ENCODE data around the gene SLC9A2. TPM values are rescaled to one million over a fixed set of nuclear protein-coding genes. Genes with fewer than 3 reads are reported as not detected.

Gene SLC9A2
- total RNA-seq, result not detected

GRCh38 chr2:102619414-102620319 is at the start of gene SLC9A2:
Gene SLC9A2, plus strand, starts transcription at chr2:102619553. Its CDS starts 296 bp downstream, at chr2:102619849.
- CTCF ChIA-PET, result no interaction called here
- peaks cover 11% of the 10 kb centered on the region for H3K4me1 Mint-ChIP-seq
- H3K36me3 Mint-ChIP-seq, result no peaks in the 10 kb centered on the region
- peaks cover 74% of the 10 kb centered on the region for H3K27me3 Mint-ChIP-seq
- DNase-seq (no peak), ATAC-seq (peak; percentile 44)
- H3K9me3 Mint-ChIP-seq (ENCODE audit: low read depth), result no peaks in the 10 kb centered on the region
- H3K27ac Mint-ChIP-seq, result no peak within 1 kb of the TSS
- H3K4me3 Mint-ChIP-seq, result peak within 1 kb of the TSS; percentile 48

GRCh38 chr2:102575888-102576287 is 43.5 kb upstream of the SLC9A2 start:
- H3K9me3 Mint-ChIP-seq (ENCODE audit: low read depth), result peaks cover 3% of the 10 kb centered on the region
- CTCF ChIA-PET, result no interaction called here
- DNase-seq (no peak), ATAC-seq (no peak)
- H3K36me3 Mint-ChIP-seq, result no peaks in the 10 kb centered on the region
- H3K4me1 Mint-ChIP-seq, result no peaks in the 10 kb centered on the region
- peaks cover 12% of the 10 kb centered on the region for H3K27me3 Mint-ChIP-seq
- no peak overlapping the region for H3K27ac Mint-ChIP-seq
- H3K4me3 Mint-ChIP-seq, result no peak overlapping the region

- no peak for ATAC-seq
- Mint-ChIP-seq H3K36me3 (no peaks in the 10 kb centered on the region), H3K4me1 (peaks cover 4% of the 10 kb centered on the region), H3K27me3 (peaks cover 15% of the 10 kb centered on the region), H3K9me3 (ENCODE audit: low read depth) (peaks cover under 1% of the 10 kb centered on the region), H3K27ac (no peak overlapping the region), H3K4me3 (no peak overlapping the region)
- CTCF ChIA-PET, result no interaction called here
- no peak for DNase-seq
Measured at GRCh38 chr2:102578376-102578775, 41.0 kb upstream of the SLC9A2 start.

GRCh38 chr2:102581911-102582310 is 37.4 kb upstream of the SLC9A2 start:
- H3K27ac Mint-ChIP-seq, result no peak overlapping the region
- DNase-seq (no peak), ATAC-seq (no peak)
- H3K4me3 Mint-ChIP-seq, result no peak overlapping the region
- CTCF ChIA-PET, result no interaction called here
- H3K36me3 Mint-ChIP-seq, result no peaks in the 10 kb centered on the region
- peaks cover 11% of the 10 kb centered on the region for H3K27me3 Mint-ChIP-seq
- peaks cover 4% of the 10 kb centered on the region for H3K4me1 Mint-ChIP-seq
- no peaks in the 10 kb centered on the region for H3K9me3 Mint-ChIP-seq (ENCODE audit: low read depth)

- no peak for ATAC-seq
- no peak for DNase-seq
- Mint-ChIP-seq H3K4me1 (peaks cover 4% of the 10 kb centered on the region), H3K27me3 (peaks cover 11% of the 10 kb centered on the region), H3K4me3 (no peak overlapping the region), H3K36me3 (no peaks in the 10 kb centered on the region), H3K27ac (no peak overlapping the region), H3K9me3 (ENCODE audit: low read depth) (no peaks in the 10 kb centered on the region)
- CTCF ChIA-PET, result no interaction called here
Measured at GRCh38 chr2:102582845-102583244, 36.5 kb upstream of the SLC9A2 start.

GRCh38 chr2:102585847-102586404 is 33.4 kb upstream of the SLC9A2 start:
- DNase-seq, result no peak
- H3K27ac Mint-ChIP-seq, result no peak overlapping the region
- no peak overlapping the region for H3K4me3 Mint-ChIP-seq
- H3K27me3 Mint-ChIP-seq, result peaks cover 10% of the 10 kb centered on the region
- H3K36me3 Mint-ChIP-seq, result no peaks in the 10 kb centered on the region
- no peaks in the 10 kb centered on the region for H3K9me3 Mint-ChIP-seq (ENCODE audit: low read depth)
- H3K4me1 Mint-ChIP-seq, result peaks cover 4% of the 10 kb centered on the region
- CTCF ChIA-PET, result no interaction called here
- no peak for ATAC-seq

- Mint-ChIP-seq H3K27me3 (peaks cover 14% of the 10 kb centered on the region), H3K27ac (no peak overlapping the region), H3K4me3 (no peak overlapping the region), H3K4me1 (no peaks in the 10 kb centered on the region), H3K9me3 (ENCODE audit: low read depth) (no peaks in the 10 kb centered on the region), H3K36me3 (no peaks in the 10 kb centered on the region)
- DNase-seq (no peak), ATAC-seq (no peak)
- CTCF ChIA-PET, result interaction anchor here (1.5 kb wide), 1 partner anchor 115 kb away, joined by 4 read pairs; the partner anchor contains the start of gene SLC9A4
Measured at GRCh38 chr2:102588213-102588939, 31.0 kb upstream of the SLC9A2 start.

- CTCF ChIA-PET, result no interaction called here
- ATAC-seq, result no peak
- DNase-seq, result no peak
- Mint-ChIP-seq H3K4me3 (no peak overlapping the region), H3K4me1 (no peaks in the 10 kb centered on the region), H3K27me3 (peaks cover 13% of the 10 kb centered on the region), H3K27ac (no peak overlapping the region), H3K36me3 (no peaks in the 10 kb centered on the region), H3K9me3 (ENCODE audit: low read depth) (no peaks in the 10 kb centered on the region)
Measured at GRCh38 chr2:102589444-102589843, 29.9 kb upstream of the SLC9A2 start.

GRCh38 chr2:102591491-102592045 is 27.8 kb upstream of the SLC9A2 start:
- Mint-ChIP-seq H3K36me3 (no peaks in the 10 kb centered on the region), H3K9me3 (ENCODE audit: low read depth) (no peaks in the 10 kb centered on the region), H3K4me1 (no peaks in the 10 kb centered on the region), H3K27ac (no peak overlapping the region), H3K27me3 (peaks cover 21% of the 10 kb centered on the region), H3K4me3 (no peak overlapping the region)
- ATAC-seq (no peak), DNase-seq (no peak)
- CTCF ChIA-PET, result interaction anchor here (1.1 kb wide), 1 partner anchor 118 kb away, joined by 4 read pairs; no protein-coding TSS in a partner anchor

- Mint-ChIP-seq H3K4me1 (no peaks in the 10 kb centered on the region), H3K9me3 (ENCODE audit: low read depth) (no peaks in the 10 kb centered on the region), H3K27me3 (peaks cover 18% of the 10 kb centered on the region), H3K4me3 (no peak overlapping the region), H3K36me3 (no peaks in the 10 kb centered on the region), H3K27ac (no peak overlapping the region)
- DNase-seq (no peak), ATAC-seq (no peak)
- CTCF ChIA-PET, result interaction anchor here (1.5 kb wide), 1 partner anchor 120 kb away, joined by 6 read pairs; no protein-coding TSS in a partner anchor
Measured at GRCh38 chr2:102592601-102593000, 26.8 kb upstream of the SLC9A2 start.

GRCh38 chr2:102593516-102593915 is 25.8 kb upstream of the SLC9A2 start:
- peaks cover 18% of the 10 kb centered on the region for H3K27me3 Mint-ChIP-seq
- DNase-seq, result no peak
- H3K9me3 Mint-ChIP-seq (ENCODE audit: low read depth), result no peaks in the 10 kb centered on the region
- ATAC-seq, result no peak
- H3K4me1 Mint-ChIP-seq, result no peaks in the 10 kb centered on the region
- CTCF ChIA-PET, result interaction anchor here (1.5 kb wide), 1 partner anchor 121 kb away, joined by 6 read pairs; no protein-coding TSS in a partner anchor
- no peak overlapping the region for H3K4me3 Mint-ChIP-seq
- no peaks in the 10 kb centered on the region for H3K36me3 Mint-ChIP-seq
- H3K27ac Mint-ChIP-seq, result no peak overlapping the region

GRCh38 chr2:102594445-102595016 is 24.8 kb upstream of the SLC9A2 start:
- ATAC-seq (no peak), DNase-seq (no peak)
- H3K4me1 Mint-ChIP-seq, result no peaks in the 10 kb centered on the region
- no peak overlapping the region for H3K4me3 Mint-ChIP-seq
- CTCF ChIA-PET, result interaction anchor here (2.3 kb wide), 1 partner anchor 22 kb away, joined by 6 read pairs; no protein-coding TSS in a partner anchor
- no peak overlapping the region for H3K27ac Mint-ChIP-seq
- H3K9me3 Mint-ChIP-seq (ENCODE audit: low read depth), result no peaks in the 10 kb centered on the region
- peaks cover 22% of the 10 kb centered on the region for H3K27me3 Mint-ChIP-seq
- no peaks in the 10 kb centered on the region for H3K36me3 Mint-ChIP-seq

GRCh38 chr2:102597788-102598187 is 21.6 kb upstream of the SLC9A2 start:
- Mint-ChIP-seq H3K27me3 (peaks cover 30% of the 10 kb centered on the region), H3K4me3 (no peak overlapping the region), H3K36me3 (no peaks in the 10 kb centered on the region), H3K27ac (no peak overlapping the region), H3K9me3 (ENCODE audit: low read depth) (no peaks in the 10 kb centered on the region), H3K4me1 (no peaks in the 10 kb centered on the region)
- CTCF ChIA-PET, result no interaction called here
- ATAC-seq (no peak), DNase-seq (no peak)

All from activated CD8-positive, alpha-beta memory T cell treated with anti-CD3 and anti-CD28 coated beads, Interleukin-2, amount 10 ng/mL, durations not matched to agents 7 days and 5 days (primary cell).